ENCODE data around the gene CARM1.
"Not testable (repeated sequence)": the region's sequence is repeated elsewhere in the genome, so short reads cannot be mapped to it uniquely, and the experiment has no call there.

The CARM1 gene

GRCh38 chr19:10868872-10869547 is 2.3 kb upstream of the CARM1 start:
- ChIA-PET POLR2A (no interaction called here), CTCF (interaction anchor here (8.8 to 21.0 kb wide), 2 partner anchors 22 to 153 kb away, joined by 211 to 559 read pairs; partner anchors contain the start of genes C19orf38, DNM2 and TMED1)
- no peak overlapping the region for H3K4me3 ChIP-seq (ENCODE audit: low read depth, low read length)
- TF ChIP-seq CTCF (IDR thresholded peaks at IDR 0.05; ENCODE audit: insufficient read depth, low read length, missing control alignments): no peak
- DNase-seq (ENCODE audit: low read depth, low spot score): no peak

GRCh38 chr19:10869872-10870311 is 1.5 kb upstream of the CARM1 start:
- CTCF ChIA-PET: interaction anchor here (0.9 to 21.0 kb wide), 4 partner anchors 9 to 288 kb away, joined by 3 to 559 read pairs (median 18); partner anchors contain the start of genes C19orf38, DNM2 and TMED1
- H3K4me3 ChIP-seq (ENCODE audit: low read depth, low read length); POLR2A ChIA-PET; DNase-seq (ENCODE audit: low read depth, low spot score): not testable (repeated sequence)

- no peak for TF ChIP-seq CTCF (IDR thresholded peaks at IDR 0.05; ENCODE audit: insufficient read depth, low read length, missing control alignments)
- ChIA-PET POLR2A (interaction anchor here (1.0 to 1.5 kb wide), 3 partner anchors 15 to 51 kb away, joined by 3 to 4 read pairs (median 3); partner anchors contain the start of gene TMED1), CTCF (interaction anchor here (0.5 to 21.0 kb wide), 33 partner anchors 7 to 289 kb away, joined by 3 to 559 read pairs (median 4); partner anchors contain the start of genes C19orf38, DNM2, QTRT1 and TMED1)
- H3K4me3 ChIP-seq (ENCODE audit: low read depth, low read length): peak overlapping the region; percentile 54
- DNase-seq (ENCODE audit: low read depth, low spot score): no peak
Measured at GRCh38 chr19:10870501-10870954, 825 bp upstream of the CARM1 start.

GRCh38 chr19:10871711-10872545 is 575 bp downstream of the CARM1 start:
- TF ChIP-seq CTCF (IDR thresholded peaks at IDR 0.05; ENCODE audit: insufficient read depth, low read length, missing control alignments): peak; percentile 21
- POLR2A ChIA-PET: interaction anchor here (0.6 to 1.5 kb wide), 5 partner anchors 13 to 202 kb away, joined by 3 to 4 read pairs (median 3); partner anchors contain the start of gene TMED1
- H3K4me3 ChIP-seq (ENCODE audit: low read depth, low read length): peak overlapping the region; percentile 78
- no peak for DNase-seq (ENCODE audit: low read depth, low spot score)
- CTCF ChIA-PET: interaction anchor here (0.8 to 21.0 kb wide), 25 partner anchors 9 to 161 kb away, joined by 3 to 559 read pairs (median 9); partner anchors contain the start of genes C19orf38, DNM2, TIMM29 and TMED1

- H3K4me3 ChIP-seq (ENCODE audit: low read depth, low read length): peak overlapping the region; percentile 78
- TF ChIP-seq CTCF (IDR thresholded peaks at IDR 0.05; ENCODE audit: insufficient read depth, low read length, missing control alignments): no peak
- DNase-seq (ENCODE audit: low read depth, low spot score): no peak
- CTCF ChIA-PET: interaction anchor here (0.6 to 21.0 kb wide), 22 partner anchors 9 to 162 kb away, joined by 3 to 559 read pairs (median 9); partner anchors contain the start of genes C19orf38, DNM2, TIMM29 and TMED1
- POLR2A ChIA-PET: interaction anchor here (1.3 kb wide), 1 partner anchor 156 kb away, joined by 3 read pairs; no protein-coding TSS in a partner anchor
Measured at GRCh38 chr19:10872546-10873107, 1.3 kb downstream of the CARM1 start.

GRCh38 chr19:10874024-10874423 is 2.7 kb downstream of the CARM1 start:
- POLR2A ChIA-PET: no interaction called here
- no peak for TF ChIP-seq CTCF (IDR thresholded peaks at IDR 0.05; ENCODE audit: insufficient read depth, low read length, missing control alignments)
- H3K4me3 ChIP-seq (ENCODE audit: low read depth, low read length): no peak overlapping the region
- CTCF ChIA-PET: interaction anchor here (0.8 to 21.0 kb wide), 10 partner anchors 9 to 152 kb away, joined by 3 to 559 read pairs (median 18); partner anchors contain the start of genes C19orf38 and TMED1
- DNase-seq (ENCODE audit: low read depth, low spot score): no peak
